ENCODE measurements around the gene TSPAN11.

TSPAN11 gene

GRCh38 chr12:30964896-30965612 lies 38.5 kb downstream of the TSPAN11 start:
- no peak overlapping the region for H3K4me3 ChIP-seq (ENCODE audit: low read depth, low read length)
- DNase-seq = no peak
- no peak for TF ChIP-seq CTCF (IDR thresholded peaks at IDR 0.05; ENCODE audit: low read depth, low read length)
- H3K36me3 ChIP-seq = no peaks in the 10 kb centered on the region
- peaks cover 23% of the 10 kb centered on the region for H3K27me3 ChIP-seq
- H3K4me1 ChIP-seq = no peaks in the 10 kb centered on the region
- no peaks in the 10 kb centered on the region for H3K9me3 ChIP-seq

- H3K4me1 ChIP-seq = no peaks in the 10 kb centered on the region
- H3K9me3 ChIP-seq = no peaks in the 10 kb centered on the region
- no peak for TF ChIP-seq CTCF (IDR thresholded peaks at IDR 0.05; ENCODE audit: low read depth, low read length)
- DNase-seq = no peak
- H3K36me3 ChIP-seq = no peaks in the 10 kb centered on the region
- peaks cover 23% of the 10 kb centered on the region for H3K27me3 ChIP-seq
- no peak overlapping the region for H3K4me3 ChIP-seq (ENCODE audit: low read depth, low read length)
Measured at GRCh38 chr12:30965613-30965985, 39.1 kb downstream of the TSPAN11 start.

- no peaks in the 10 kb centered on the region for H3K4me1 ChIP-seq
- no peaks in the 10 kb centered on the region for H3K9me3 ChIP-seq
- DNase-seq = no peak
- H3K36me3 ChIP-seq = no peaks in the 10 kb centered on the region
- TF ChIP-seq CTCF (IDR thresholded peaks at IDR 0.05; ENCODE audit: low read depth, low read length) = no peak
- peaks cover 23% of the 10 kb centered on the region for H3K27me3 ChIP-seq
- H3K4me3 ChIP-seq (ENCODE audit: low read depth, low read length) = no peak overlapping the region
Measured at GRCh38 chr12:30967026-30967425, 40.5 kb downstream of the TSPAN11 start.

GRCh38 chr12:30968211-30968610 lies 41.7 kb downstream of the TSPAN11 start:
- Histone ChIP-seq H3K4me1 (no peaks in the 10 kb centered on the region), H3K27me3 (peaks cover 16% of the 10 kb centered on the region), H3K9me3 (no peaks in the 10 kb centered on the region), H3K4me3 (ENCODE audit: low read depth, low read length) (no peak overlapping the region), H3K36me3 (no peaks in the 10 kb centered on the region)
- no peak for TF ChIP-seq CTCF (IDR thresholded peaks at IDR 0.05; ENCODE audit: low read depth, low read length)
- DNase-seq = no peak

- no peak for TF ChIP-seq CTCF (IDR thresholded peaks at IDR 0.05; ENCODE audit: low read depth, low read length)
- no peaks in the 10 kb centered on the region for H3K36me3 ChIP-seq
- H3K27me3 ChIP-seq = peaks cover 8% of the 10 kb centered on the region
- H3K4me1 ChIP-seq = no peaks in the 10 kb centered on the region
- no peak overlapping the region for H3K4me3 ChIP-seq (ENCODE audit: low read depth, low read length)
- no peaks in the 10 kb centered on the region for H3K9me3 ChIP-seq
- DNase-seq = no peak
Measured at GRCh38 chr12:30969006-30969405, 42.5 kb downstream of the TSPAN11 start.

- H3K9me3 ChIP-seq = no peaks in the 10 kb centered on the region
- H3K27me3 ChIP-seq = peaks cover 3% of the 10 kb centered on the region; the same call in 1 of the 2 replicates
- DNase-seq = no peak
Measured at GRCh38 chr12:30969606-30970395, 43.3 kb downstream of the TSPAN11 start.

More at GRCh38 chr12:30969606-30970395, 43.3 kb downstream of the TSPAN11 start:
- TF ChIP-seq CTCF (IDR thresholded peaks at IDR 0.05; ENCODE audit: low read depth, low read length) = no peak
- Histone ChIP-seq H3K36me3 (no peaks in the 10 kb centered on the region), H3K4me1 (no peaks in the 10 kb centered on the region), H3K4me3 (ENCODE audit: low read depth, low read length) (no peak overlapping the region)

Measured in BE2C (cell line).